Glomerular endothelial cell (primary cell): Measurements from ENCODE around the gene CORO2B. TPM values are rescaled to one million over a fixed set of nuclear protein-coding genes. Genes with fewer than 3 reads are reported as not detected.

ENCODE experiments used
- DNase-seq: peaks from one replicate; pipeline ENCODE4 v3.0.0-alpha.2; 2011; ENCODE audit warnings: low read depth, low spot score; ENCODE audit errors: extremely low read depth
- total RNA-seq: library from RNA; depleted of rRNA; stranded (reverse); fragments of >200 nt; gene quantifications from 2 replicates; pipeline ENCODE4 v1.2.3, GENCODE V29; 2015

The CORO2B gene
- total RNA-seq, 1 donor from 2014 or later: 7.8 TPM

DNA sequence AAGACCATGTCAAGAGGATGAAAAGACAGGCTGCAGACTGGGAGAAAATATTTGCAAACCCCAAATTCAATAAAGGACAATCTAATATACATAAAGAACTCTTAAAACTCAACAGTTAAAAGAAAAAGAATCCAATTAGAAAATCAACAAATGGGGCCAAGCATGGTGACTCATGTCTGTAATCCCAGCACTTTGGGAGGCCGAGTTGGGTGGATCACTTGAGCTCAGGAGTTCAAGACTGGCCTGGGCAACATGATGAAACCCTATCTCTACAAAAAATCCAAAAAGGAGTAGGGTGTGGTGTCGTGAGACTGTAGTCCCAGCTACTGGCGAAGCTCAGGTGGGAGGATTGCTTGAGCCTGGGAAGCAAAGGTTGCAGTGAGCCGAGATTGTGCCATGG, 184.3 kb downstream of the CORO2B start:
- no peak for DNase-seq

DNA sequence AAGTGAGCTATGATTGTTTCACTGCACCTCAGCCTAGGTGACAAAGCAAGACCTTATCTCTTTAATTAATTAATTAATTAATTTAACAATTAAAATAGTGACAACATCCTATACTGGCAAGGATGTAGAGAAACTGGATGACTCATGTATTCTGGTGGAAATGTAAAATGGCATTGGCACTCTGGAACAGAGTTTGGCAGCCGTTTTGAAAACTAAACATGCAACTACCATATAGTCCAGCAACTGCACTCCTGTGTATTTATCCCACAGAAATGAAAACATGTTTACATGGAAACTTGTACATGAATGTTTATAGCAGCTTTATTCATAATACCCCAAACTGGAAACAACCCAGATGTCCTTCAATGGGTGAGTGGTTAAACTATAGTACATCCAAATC, 185.3 kb downstream of the CORO2B start:
- no peak for DNase-seq

DNA sequence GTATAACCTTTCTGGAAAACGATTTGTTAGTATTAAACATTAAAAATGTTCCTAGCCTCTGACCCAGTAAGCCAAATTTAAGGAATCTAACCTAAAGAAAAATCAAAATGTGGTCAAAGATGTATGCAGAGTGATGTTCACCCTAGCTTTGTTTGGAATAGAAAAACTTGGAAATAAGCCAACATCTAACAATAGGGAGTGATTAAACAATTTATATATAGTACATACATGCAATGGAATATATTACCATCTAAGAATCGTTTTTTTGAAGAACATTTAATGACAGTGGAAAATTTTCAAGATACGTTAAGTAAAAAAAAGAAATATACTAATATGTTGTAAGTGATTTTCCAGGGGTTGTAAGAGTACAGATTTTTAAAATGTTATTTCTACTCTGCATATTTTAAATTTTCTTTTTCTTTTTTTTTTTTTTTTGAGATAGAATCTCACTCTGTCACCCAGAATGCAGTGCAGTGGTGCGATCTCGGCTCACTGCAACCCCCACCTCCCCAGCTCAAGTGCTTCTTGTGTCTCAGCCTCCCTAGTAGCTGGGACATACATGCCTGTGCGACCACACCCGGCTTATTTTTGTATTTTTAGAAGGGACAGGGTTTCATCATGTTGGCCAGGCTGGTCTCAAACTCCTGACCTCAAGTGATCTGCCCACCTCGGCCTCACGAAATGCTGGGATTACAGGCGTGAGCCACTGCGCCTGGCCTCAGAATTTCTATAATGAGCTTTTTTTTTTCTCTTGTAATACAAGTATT, 187.0 kb downstream of the CORO2B start:
- no peak for DNase-seq

DNA sequence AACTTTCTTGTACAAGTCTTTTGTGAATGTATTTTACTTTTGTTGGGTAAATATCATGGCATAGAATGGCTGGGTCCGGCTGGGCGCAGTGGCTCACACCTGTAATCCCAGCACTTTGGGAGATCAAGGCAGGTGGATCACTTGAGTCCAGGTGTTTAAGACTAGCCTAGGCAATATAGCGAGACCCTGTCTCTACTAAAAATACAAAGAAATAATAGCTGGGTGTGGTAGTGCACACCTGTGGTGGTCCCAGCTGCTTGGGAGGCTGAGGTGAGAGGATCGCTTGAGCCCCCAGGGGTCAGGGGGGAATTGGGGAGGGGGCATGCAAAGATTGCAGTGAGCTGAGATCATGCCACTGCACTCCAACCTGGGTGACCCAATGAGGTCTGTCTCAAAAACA, 189.0 kb downstream of the CORO2B start:
- no peak for DNase-seq

DNA sequence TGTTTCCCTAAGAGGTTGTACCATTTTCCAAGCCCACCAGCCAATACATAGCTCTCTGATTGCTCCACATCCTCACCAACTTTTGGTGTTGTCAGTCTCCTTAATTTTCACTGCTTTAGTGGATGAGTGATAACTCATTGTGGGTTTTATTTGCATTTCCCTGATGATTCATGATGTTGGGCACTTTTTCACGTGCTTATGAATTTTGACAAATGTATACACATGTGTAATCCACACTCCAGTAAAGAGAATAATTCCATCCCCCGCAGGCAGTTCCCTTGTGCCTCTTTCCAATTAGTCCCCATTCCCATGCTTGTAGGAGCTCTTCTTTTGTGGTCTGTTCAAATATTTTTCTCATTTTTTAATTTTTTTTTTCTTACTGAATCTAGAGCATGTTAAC, 189.5 kb downstream of the CORO2B start:
- no peak for DNase-seq

DNA sequence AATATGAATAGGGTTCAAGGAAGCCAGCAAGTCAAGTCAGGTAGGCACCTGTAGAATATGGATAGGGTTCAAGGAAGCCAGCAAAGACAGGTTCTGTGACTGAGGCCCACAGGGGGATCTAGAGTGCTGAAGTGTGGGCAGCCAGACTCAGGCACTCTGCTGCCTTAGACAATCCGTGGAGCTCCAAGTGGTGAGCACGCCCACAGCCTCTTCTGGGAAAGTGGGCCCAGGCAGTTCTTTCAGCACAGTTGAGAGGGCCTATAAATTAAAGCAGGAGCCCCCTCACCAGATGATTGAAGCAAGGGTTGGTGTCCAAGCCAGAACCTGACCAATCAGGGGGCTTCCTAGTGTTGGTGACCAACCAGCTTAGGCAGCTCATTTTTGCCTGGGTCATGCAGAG, 190.9 kb downstream of the CORO2B start:
- no peak for DNase-seq

DNA sequence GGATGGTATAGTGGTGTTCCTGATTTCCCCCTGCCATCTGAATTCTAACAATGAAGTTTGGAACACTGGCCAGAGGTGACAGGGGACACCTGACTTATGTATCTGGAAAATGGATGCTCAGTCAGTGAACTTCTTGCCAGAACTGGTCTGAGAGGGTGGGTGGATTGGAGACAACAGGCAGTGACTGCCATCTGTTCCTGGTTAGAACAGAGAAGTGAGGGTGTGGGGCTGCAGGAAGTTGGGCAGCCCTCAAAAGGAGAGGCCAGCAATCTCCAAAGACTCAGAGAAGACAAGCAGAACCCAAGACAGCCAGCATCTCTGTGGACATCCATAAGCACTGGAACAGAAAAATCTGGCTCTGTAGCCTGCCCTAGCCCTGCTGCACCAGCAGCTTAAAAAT, 191.4 kb downstream of the CORO2B start:
- DNase-seq: no peak

DNA sequence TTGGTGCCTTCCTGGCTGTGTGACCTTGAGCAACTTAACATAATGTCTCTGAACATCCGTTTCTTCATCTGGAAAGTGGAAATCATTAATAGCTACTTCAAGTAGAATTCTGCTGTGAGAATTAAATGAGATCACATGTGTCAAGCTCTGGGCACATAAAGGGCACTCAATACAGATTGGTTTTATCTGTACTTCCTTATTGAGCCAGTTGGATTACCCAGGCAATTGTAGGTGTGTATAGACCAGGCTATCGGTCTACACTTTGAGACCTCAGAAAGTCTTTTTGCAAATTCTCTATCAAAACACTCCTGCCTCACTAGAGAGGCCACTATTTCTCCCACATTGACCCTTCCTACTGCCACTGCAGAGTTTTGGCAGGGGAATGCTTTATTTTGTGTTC, 194.2 kb downstream of the CORO2B start:
- DNase-seq: no peak

DNA sequence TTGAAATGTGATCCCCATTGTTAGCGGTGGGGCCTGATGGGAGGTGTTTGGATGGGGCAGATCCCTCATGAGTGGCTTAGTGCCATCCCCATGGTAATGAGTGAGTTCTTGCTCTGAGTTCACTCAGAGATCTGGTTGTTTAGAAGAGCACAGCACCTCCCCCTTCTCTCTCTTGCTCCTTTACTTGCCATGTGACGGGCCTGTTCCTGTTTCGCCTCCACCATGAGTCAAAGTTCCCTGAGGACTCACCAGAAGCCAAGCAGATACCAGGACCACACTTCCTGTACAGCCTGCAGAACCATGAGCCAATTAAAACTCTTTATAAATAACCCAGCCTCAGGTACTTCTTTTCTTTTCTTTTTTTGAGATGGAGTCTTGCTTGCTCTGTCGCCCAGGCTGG, 195.3 kb downstream of the CORO2B start:
- DNase-seq: no peak

DNA sequence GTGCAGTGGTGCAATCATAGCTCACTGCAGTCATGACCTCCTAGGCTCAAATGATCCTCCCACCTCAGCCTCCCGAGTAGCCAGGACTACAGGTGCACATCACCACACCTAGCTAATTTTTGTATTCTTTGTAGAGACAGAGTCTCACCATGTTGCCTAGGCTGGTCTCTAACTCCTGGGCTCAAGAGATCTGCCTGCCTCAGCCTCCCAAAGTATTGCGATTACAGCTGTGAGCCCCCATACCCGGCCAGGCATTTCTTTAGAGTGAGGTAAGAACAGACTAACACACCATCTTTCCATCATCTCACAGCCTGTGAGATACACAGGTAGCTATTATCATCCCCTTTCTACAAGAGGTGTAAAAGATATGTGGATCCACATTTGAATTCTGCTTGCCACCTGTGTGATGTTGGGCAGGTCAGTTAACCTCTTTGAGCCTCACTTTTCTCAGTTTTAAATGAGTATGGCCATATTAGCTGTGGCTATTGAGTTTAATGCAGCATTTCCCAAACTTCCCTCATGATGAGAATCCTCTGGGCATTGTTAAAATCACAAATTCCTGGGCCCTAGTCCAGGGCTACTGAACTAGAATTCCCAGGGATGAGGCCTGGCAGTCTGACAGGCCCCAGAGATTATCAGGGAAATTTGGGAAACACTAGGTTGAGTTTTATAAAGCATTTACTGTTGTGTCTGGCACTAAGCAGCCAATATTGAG, 195.9 kb downstream of the CORO2B start:
- no peak for DNase-seq

DNA sequence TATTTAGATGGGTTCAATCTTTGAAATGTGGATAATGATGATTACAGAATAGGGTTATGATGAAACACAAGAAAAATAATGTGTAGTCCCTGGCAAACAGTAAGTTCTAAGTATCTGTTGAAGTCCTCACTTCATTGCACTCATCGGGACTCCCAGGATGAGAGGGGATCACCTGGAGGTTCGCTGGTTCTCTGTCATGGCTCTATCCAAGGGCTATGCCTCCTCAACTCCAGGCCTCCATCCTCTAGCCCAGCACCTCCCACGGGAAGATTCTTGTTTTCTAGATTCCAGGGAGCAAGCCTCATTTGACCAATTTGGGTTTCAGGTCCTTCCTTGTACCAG, 196.4 kb downstream of the CORO2B start:
- no peak for DNase-seq

DNA sequence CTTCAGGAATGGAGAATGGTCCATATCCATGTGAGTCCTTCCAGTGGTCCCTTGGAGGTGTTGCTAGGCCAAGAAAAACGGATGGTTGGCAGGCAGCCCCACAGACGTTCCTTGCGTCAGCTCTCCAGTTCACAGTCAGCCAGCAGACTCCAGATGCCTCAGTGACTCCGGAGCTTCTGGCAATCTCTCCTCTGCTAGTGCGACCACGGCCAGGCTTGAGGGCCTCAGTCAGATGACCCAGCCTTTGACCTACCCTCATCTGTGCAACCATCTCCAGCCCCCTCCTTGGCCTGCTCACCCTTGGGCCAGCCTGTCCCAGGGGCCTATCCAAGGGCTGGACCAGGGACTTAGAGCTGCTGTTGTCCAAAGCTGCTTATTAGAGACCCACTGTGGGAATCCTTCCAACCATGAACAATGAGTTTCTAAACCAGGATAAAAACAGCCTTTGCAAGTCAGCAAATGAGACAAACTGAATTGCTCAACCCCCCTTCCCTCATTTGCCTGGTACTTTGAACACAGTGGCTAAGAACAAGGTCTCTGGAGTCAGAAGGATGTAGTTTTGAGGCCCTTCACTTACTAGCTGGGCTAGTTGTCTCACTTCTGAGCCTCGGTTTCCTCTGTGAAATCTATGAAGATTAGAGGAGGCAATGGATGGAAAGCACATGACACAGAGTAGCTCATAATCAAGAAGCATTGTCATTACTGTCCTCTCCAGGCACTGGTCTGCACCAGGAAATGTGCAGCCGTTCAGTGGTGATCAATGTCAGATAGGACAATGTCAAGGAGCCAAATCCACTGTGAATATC, 197.1 kb downstream of the CORO2B start:
- DNase-seq: no peak

DNA sequence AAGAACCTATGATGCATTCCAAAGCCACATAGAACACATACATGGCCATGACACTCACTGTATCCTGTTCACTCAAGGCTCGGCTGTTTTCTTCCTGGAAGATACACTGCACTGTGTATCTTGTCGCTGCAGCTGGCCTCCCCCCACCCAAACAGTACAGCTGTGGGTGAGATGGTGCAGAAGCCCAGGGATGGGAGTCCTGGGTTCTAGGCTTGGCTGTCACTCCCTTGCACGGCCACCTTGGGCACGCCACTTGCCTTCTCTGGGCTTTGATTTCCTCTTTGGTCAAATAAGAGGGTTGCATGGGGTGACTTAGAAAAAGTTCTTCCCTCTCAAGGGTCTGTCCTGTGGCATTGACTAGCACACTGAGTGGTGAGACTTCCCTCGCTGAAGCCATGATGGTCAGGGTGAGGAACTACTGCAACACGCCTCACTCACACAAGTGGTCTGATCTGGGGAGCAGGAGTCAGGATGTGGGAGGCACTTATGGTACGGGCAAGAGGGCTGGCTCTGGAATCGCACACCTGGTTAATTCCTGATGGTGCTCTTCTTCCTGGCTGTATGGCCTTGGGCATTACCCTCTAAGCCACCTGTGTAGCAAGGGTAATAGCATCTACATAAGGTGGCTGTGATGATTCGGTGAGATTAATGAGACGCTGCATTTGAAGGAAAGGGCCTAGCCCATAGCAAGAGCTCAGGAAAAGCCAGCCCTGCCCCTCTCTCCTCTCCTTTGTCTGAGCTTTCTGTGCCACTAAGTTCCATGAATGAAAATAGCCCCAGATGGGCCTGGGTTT, 197.9 kb downstream of the CORO2B start:
- no peak for DNase-seq

Other genes starting within 250 kb of the CORO2B start
- 50.8 and 54.2 TPM in 2 replicates for gene ITGA11, start 146.8 kb upstream of the CORO2B start, total RNA-seq
- gene ANP32A, start 241.9 kb downstream of the CORO2B start, total RNA-seq: 77.9 and 100 TPM in 2 replicates